SK-N-MC (cell line): Measurements from ENCODE around the gene DEDD.

Experiments used
- EZH2 ChIP-seq: fragments of 200-600 bp; sonication (generic); IDR thresholded peaks from one replicate; pipeline ENCODE4 v1.6.1; 2017; ENCODE audit warnings: antibody characterized with exemption
- FOXP2 ChIP-seq: optimal IDR thresholded peaks from 2 replicates; pipeline ENCODE3; 2011; ENCODE audit warnings: mild to moderate bottlenecking, moderate library complexity; ENCODE audit not compliant: insufficient read depth; ENCODE audit errors: extremely low read length, control extremely low read depth
- POLR2AphosphoS5 ChIP-seq: IDR thresholded peaks from 2 replicates; pipeline ENCODE4 v1.6.1; 2012; ENCODE audit warnings: mild to moderate bottlenecking, low read depth, low read length, borderline replicate concordance

DNA sequence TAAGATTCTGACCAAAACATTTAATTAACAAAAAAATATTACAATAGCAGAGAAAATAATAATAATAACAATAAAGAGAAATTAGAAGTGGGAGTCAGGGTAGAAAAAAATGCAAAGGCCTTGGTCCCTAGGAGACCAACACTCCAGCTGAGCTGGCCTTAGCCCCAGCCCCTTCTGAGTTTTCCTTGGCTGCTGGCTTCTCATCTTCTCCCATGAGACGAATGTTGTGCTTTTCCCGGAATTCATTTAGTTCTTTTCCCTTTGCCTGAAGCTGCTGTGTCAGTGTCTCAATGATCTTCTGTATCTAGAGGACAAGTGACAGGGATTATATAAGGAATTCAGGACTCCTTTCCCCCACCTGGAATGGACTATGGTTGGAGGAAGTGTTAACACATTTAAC lies 31.9 kb downstream of the DEDD start:
- no peak for TF ChIP-seq EZH2
- no peak for TF ChIP-seq POLR2AphosphoS5
- TF ChIP-seq FOXP2, result no peak
